HG03280 (cell line): ENCODE measurements around the gene RHOT2.

Experiments
- ATAC-seq: cut with Tn5 transposase; IDR thresholded peaks from one replicate; pipeline ENCODE4 v1.9.1; 2021; ENCODE audit warnings: mild to moderate bottlenecking, moderate library complexity; ENCODE audit not compliant: unreplicated experiment

RHOT2 gene

GRCh38 chr16:695355-696089 is 27.6 kb downstream of the RHOT2 start:
- no peak for ATAC-seq

- ATAC-seq, result no peak
These were observed 31.2 kb downstream of the RHOT2 start for GRCh38 chr16:698911-699671.

GRCh38 chr16:700684-701584 is 33.0 kb downstream of the RHOT2 start:
- ATAC-seq, result no peak

GRCh38 chr16:702341-702740 is 34.4 kb downstream of the RHOT2 start:
- ATAC-seq, result no peak

GRCh38 chr16:703406-703805 is 35.5 kb downstream of the RHOT2 start:
- ATAC-seq, result no peak

- no peak for ATAC-seq
These were observed 36.1 kb downstream of the RHOT2 start for GRCh38 chr16:704047-704446.

GRCh38 chr16:704552-705380 is 36.8 kb downstream of the RHOT2 start:
- no peak for ATAC-seq

GRCh38 chr16:705431-706188 is 37.7 kb downstream of the RHOT2 start, which contains the start of gene FBXL16:
TSS of gene FBXL16 (minus strand) at chr16:705801. CDS start at chr16:697405, 8,396 bp downstream.
- ATAC-seq, result no peak

GRCh38 chr16:706189-707061 is 38.5 kb downstream of the RHOT2 start:
- no peak for ATAC-seq

- ATAC-seq, result no peak
These were observed 39.2 kb downstream of the RHOT2 start for GRCh38 chr16:707062-707538.

DNA sequence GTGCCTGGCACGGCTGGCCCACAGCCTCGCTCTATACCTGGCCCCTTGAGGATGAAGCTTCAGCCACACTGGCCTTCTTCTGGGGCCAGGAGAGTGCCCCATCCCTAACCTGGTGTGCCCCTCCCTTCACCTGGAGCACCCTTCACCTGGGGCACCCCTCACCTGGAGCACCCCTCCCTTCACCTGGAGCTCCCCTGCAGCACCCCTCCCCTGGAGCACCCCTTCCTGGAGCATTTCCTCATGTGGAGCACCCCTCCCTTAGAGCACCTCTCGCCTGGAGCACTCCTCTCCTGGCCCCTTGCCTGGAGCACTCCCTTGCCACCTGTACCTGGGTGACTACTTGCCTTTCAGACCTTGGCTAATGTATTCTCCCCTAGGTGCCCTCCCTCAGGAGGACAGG is 40.1 kb downstream of the RHOT2 start:
- no peak for ATAC-seq

DNA sequence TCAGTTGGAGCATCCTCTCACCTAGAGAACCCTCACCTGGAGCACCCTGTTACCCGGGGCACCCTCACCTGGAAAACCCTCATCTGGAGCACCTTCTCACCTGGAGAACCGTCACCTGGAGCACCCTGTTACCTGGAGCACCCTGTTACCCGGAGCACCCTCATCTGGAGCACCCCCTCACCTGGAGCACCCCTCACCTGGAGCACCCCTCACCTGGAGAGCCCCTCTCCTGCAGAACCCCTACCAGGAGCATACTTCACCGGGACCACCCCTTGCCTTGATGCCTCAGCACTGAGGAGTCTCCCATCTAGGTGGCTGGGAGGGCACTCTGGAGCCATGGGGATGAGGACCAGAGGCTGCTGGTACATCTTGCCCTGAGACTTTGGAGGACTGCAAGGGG is 41.0 kb downstream of the RHOT2 start:
- no peak for ATAC-seq

DNA sequence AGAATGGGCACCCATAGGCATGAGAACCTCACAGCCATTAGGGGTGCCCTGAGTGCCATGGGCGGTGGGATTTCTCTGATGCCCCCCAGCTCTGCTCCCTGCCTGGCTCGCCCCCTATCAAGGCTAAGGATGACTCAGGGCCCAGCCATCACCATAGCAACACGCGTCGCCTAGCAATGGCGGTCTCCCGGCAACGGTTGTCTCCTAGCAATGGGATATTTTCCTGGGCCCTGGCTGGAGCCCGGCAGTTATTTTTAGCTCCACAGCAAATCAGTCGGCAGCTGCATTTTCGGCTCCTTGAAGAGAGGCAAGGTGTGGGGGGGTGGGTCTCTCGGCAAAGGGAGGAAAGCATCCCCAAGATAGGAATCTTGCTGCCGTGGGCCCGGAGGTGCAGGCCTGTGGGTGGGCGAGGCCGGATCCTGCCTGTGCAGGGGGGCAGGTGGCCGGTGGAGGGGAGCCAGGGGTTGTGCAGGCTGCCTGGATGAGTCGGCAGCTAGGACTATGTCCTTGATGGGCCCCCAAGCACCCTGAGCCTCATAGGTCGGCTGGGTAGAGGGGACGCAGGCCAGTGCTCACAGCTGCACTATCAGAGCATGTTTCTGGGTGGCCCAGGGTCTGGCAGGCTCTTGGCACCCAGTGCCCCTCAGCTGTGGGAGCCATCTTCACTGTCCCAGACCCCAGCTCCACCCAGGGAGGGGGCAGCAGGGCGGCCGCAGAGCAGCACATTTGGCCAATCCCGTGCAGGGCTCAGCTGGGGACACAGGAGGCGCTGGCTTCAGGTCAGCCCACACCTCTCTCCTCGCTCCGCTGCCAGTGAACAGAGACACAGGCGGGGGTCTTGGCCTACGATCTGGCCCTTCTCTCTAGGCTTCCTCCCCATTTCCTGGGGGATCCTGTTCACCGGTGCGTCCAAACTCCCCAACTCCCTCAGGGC is 41.9 kb downstream of the RHOT2 start:
- ATAC-seq, result no peak

GRCh38 chr16:710500-711075 is 42.7 kb downstream of the RHOT2 start:
- no peak for ATAC-seq

GRCh38 chr16:711084-711483 is 43.2 kb downstream of the RHOT2 start:
- ATAC-seq, result no peak

- no peak for ATAC-seq
These were observed 43.8 kb downstream of the RHOT2 start for GRCh38 chr16:711548-712320.
